B cell (primary cell): ENCODE measurements around the gene CNN1. TPM values are rescaled to one million over a fixed set of nuclear protein-coding genes. Genes with fewer than 3 reads are reported as not detected.

ENCODE experiments used
- ATAC-seq: fragments of 200-7000 bp; cut with Tn5 transposase; one replicate; pipeline ENCODE4 v1.10.0; 2021; ENCODE audit warnings: low read depth, mild to moderate bottlenecking, moderate number of reproducible peaks, moderate library complexity
- CTCF ChIA-PET: fragments of 350-600 bp; sonication (Branson Sonifier 250); formaldehyde crosslinking; loops from one replicate; lab custom pipeline; 2021; ENCODE audit warnings: antibody characterized with exemption, inconsistent platforms; lab: Charles Lee
- POLR2A ChIA-PET: fragments of 350-600 bp; sonication (Branson Sonifier 250); formaldehyde crosslinking; loops from one replicate; lab custom pipeline; 2021; ENCODE audit warnings: antibody characterized with exemption; lab: Charles Lee
- DNase-seq: peaks from one replicate; pipeline ENCODE4 v3.0.0; 2013
- H2AFZ ChIP-seq: 2 replicates; pipeline ENCODE4 v1.6.1; 2012; ENCODE audit warnings: mild to moderate bottlenecking, low read depth, low read length; ENCODE audit not compliant: insufficient read depth, poor library complexity, severe bottlenecking
- H3K27ac ChIP-seq, 2 donors: 1 replicate in 1 of 2; 2 replicates in 1 of 2; pipeline ENCODE4 v1.5.1; 2012 to 2013; ENCODE audit warnings: low read length in 2 of 2, mild to moderate bottlenecking in 2 of 2, moderate library complexity in 1 of 2
- H3K27me3 ChIP-seq, 4 experiments: fragments of 200-600 bp in 1 of 4; sonication (generic) in 1 of 4; replicated peaks in 1 of 4; 1 replicate in 2 of 4; 2 replicates in 2 of 4; pipeline versions ENCODE4 v1.6.1 to v1.7.0; 2013 to 2016; ENCODE audit warnings: low read length in 3 of 4, mild to moderate bottlenecking in 2 of 4, mixed read lengths in 1 of 4, moderate library complexity in 1 of 4; ENCODE audit not compliant: insufficient read depth in 4 of 4, control insufficient read depth in 3 of 4; ENCODE audit errors: control extremely low read depth in 1 of 4
- H3K36me3 ChIP-seq, 2 experiments: replicated peaks in 1 of 2; 1 replicate in 1 of 2; 2 replicates in 1 of 2; pipeline versions ENCODE4 v1.6.1 to v1.7.1; 2013; ENCODE audit warnings: low read length in 1 of 2; ENCODE audit not compliant: insufficient read depth in 2 of 2, control insufficient read depth in 1 of 2; ENCODE audit errors: control extremely low read depth in 1 of 2, extremely low read depth in 1 of 2
- H3K4me1 ChIP-seq, 2 donors: fragments of 200-600 bp in 1 of 2; sonication (generic) in 1 of 2; 1 replicate in 1 of 2; 2 replicates in 1 of 2; pipeline versions ENCODE4 v1.5.1 to v1.6.1; 2013 to 2017; ENCODE audit warnings: low read length in 2 of 2; ENCODE audit not compliant: control insufficient read depth in 2 of 2, insufficient read depth in 2 of 2
- H3K4me2 ChIP-seq: replicated peaks from 2 replicates; pipeline ENCODE3; 2012; ENCODE audit warnings: mild to moderate bottlenecking, low read depth, low read length; ENCODE audit not compliant: poor library complexity, severe bottlenecking
- H3K4me3 ChIP-seq, 5 experiments: fragments of 200-600 bp in 1 of 5; sonication (generic) in 1 of 5; 1 replicate in 3 of 5; 2 replicates in 2 of 5; pipeline versions ENCODE4 v1.5.1 to v1.7.0; 2011 to 2016; ENCODE audit warnings: low read length in 4 of 5, mild to moderate bottlenecking in 4 of 5, low read depth in 2 of 5, control low read depth in 1 of 5, moderate library complexity in 1 of 5; ENCODE audit not compliant: insufficient read depth in 1 of 5; ENCODE audit errors: control extremely low read depth in 1 of 5, extremely low read depth in 1 of 5
- H3K79me2 ChIP-seq: fragments of 200-600 bp; sonication (generic); one replicate; pipeline ENCODE4 v1.6.0; 2016; ENCODE audit warnings: low read length; ENCODE audit not compliant: control insufficient read depth, insufficient read depth
- H3K9ac ChIP-seq: fragments of 200-600 bp; sonication (generic); 2 replicates; pipeline ENCODE4 v1.6.1; 2017; ENCODE audit warnings: mild to moderate bottlenecking, low read length, moderate library complexity
- H3K9me3 ChIP-seq, 3 donors: one replicate each; pipeline versions ENCODE4 v1.6.1 to v1.7.1; 2013; ENCODE audit warnings: low read length in 2 of 3; ENCODE audit not compliant: control insufficient read depth in 2 of 3, insufficient read depth in 1 of 3; ENCODE audit errors: control extremely low read depth in 1 of 3
- H4K20me1 ChIP-seq: 2 replicates; pipeline ENCODE4 v1.6.0; 2012; ENCODE audit warnings: mild to moderate bottlenecking, low read length; ENCODE audit not compliant: insufficient read depth, control insufficient read depth, poor library complexity, severe bottlenecking
- H3K27ac Mint-ChIP-seq: one replicate; pipeline ENCODE4 v1.8.0; 2021; ENCODE audit warnings: mixed read lengths
- H3K27me3 Mint-ChIP-seq: one replicate; pipeline ENCODE4 v1.8.0; 2021; ENCODE audit warnings: mixed read lengths
- H3K4me1 Mint-ChIP-seq: one replicate; pipeline ENCODE4 v1.8.0; 2021; ENCODE audit warnings: mixed read lengths
- H3K4me3 Mint-ChIP-seq: one replicate; pipeline ENCODE4 v1.8.0; 2021; ENCODE audit warnings: mixed read lengths
- H3K9me3 Mint-ChIP-seq: one replicate; pipeline ENCODE4 v1.8.0; 2022; ENCODE audit warnings: mixed read lengths; ENCODE audit not compliant: insufficient read depth
- CTCF ChIP-seq: fragments of 200-600 bp; IDR thresholded peaks from one replicate; pipeline ENCODE4 v1.8.0; 2022; ENCODE audit warnings: antibody characterized with exemption, mild to moderate bottlenecking
- EZH2 ChIP-seq: IDR thresholded peaks from 2 replicates; pipeline ENCODE4 v1.6.1; 2012; ENCODE audit warnings: borderline replicate concordance, low read depth, mild to moderate bottlenecking, moderate library complexity, low read length; ENCODE audit not compliant: insufficient read depth, poor library complexity, severe bottlenecking
- WGBS: methylation state at CpG from one replicate; pipeline ENCODE4 v1.1.5; 2013; ENCODE audit warnings: missing lambda C conversion rate; ENCODE audit not compliant: insufficient coverage; 5-methylcytosine and 5-hydroxymethylcytosine counted together
- intact Hi-C: fragments of 100-400 bp; cut with micrococcal nuclease; formaldehyde crosslinking; loops from one replicate; pipeline ENCODE4 v1.10.0; 2022
- polyA plus RNA-seq: library from polyadenylated mRNA; depleted of rRNA; stranded (reverse); fragments of >200 nt; gene quantifications from 2 replicates; pipeline ENCODE4 v1.2.3, GENCODE V29; 2012
- total RNA-seq, 2 donors: library from RNA; stranded (reverse); fragments of 120-200 nt in 1 of 2; gene quantifications; 1 replicate in 1 of 2; 2 replicates in 1 of 2; pipeline versions ENCODE4 v1.2.3 to v1.2.4, GENCODE V29; 2013 to 2022

The CNN1 gene
- total and polyA plus RNA-seq, 2 donors (not counting 1 experiment from before 2014, with no cell fraction given) = not detected

- H3K4me2 ChIP-seq = peak within 1 kb of the TSS; percentile 79
- ChIA-PET CTCF (interaction anchor here (0.6 to 10.7 kb wide), 10 partner anchors 10 to 432 kb away, joined by 3 to 289 read pairs (median 5); partner anchors contain the start of genes CNN1, ECSIT and ZNF491), POLR2A (interaction anchor here (0.7 to 3.0 kb wide), 5 partner anchors 9 to 207 kb away, joined by 3 to 13 read pairs (median 4); partner anchors contain the start of gene ZNF441)
- peaks cover 33 to 64% of the 10 kb centered on the region in 2 donors for H3K4me1 ChIP-seq
- DNase-seq (peak; percentile 98), ATAC-seq (peak; percentile 86)
- peak within 1 kb of the TSS; percentile 93 for H3K4me3 Mint-ChIP-seq
- H2AFZ ChIP-seq = peak within 1 kb of the TSS; percentile 72
- no peaks in the 10 kb centered on the region for H3K9me3 Mint-ChIP-seq
- WGBS = under 1% methylated on average over 41 of the region's 57 CpGs
- no peak for TF ChIP-seq CTCF
- TF ChIP-seq EZH2 = no peak
- no peaks in the 10 kb centered on the region for H3K9me3 ChIP-seq
- no peaks in the 10 kb centered on the region for H3K27me3 ChIP-seq
- peak within 1 kb of the TSS; percentile 81 for H3K9ac ChIP-seq
- intact Hi-C loops = loop anchor here (1.0 to 2.0 kb wide), 4 partner anchors 23 to 180 kb away; partner anchors contain the start of genes ECSIT, ZNF653 and ZNF823
- H4K20me1 ChIP-seq = peaks cover 24% of the 10 kb centered on the region
- peaks cover 61% of the 10 kb centered on the region for H3K4me1 Mint-ChIP-seq
- H3K27ac ChIP-seq = peak within 1 kb of the TSS; percentile 80 to 81
- H3K27me3 Mint-ChIP-seq = no peaks in the 10 kb centered on the region
- peaks cover 37% of the 10 kb centered on the region for H3K79me2 ChIP-seq
- peak within 1 kb of the TSS; percentile 70 to 95 (median 75) for H3K4me3 ChIP-seq
- peak within 1 kb of the TSS; percentile 96 for H3K27ac Mint-ChIP-seq
- peaks cover 0 to 11% of the 10 kb centered on the region in 2 experiments for H3K36me3 ChIP-seq
Measured at GRCh38 chr19:11558881-11559828, 20.5 kb downstream of the CNN1 start, which contains the start of gene ELOF1. Gene ELOF1 (minus strand): TSS chr19:11559230. CDS start chr19:11554347, 4,883 bp downstream.
